HL-60/S4 (cell line): ENCODE measurements around the gene SERBP1.
"Not testable (repeated sequence)": the region's sequence is repeated elsewhere in the genome, so short reads cannot be mapped to it uniquely, and the experiment has no call there.

Source experiments
- in situ Hi-C: fragments of 300-500 bp; cut with MboI; formaldehyde crosslinking; loops from 2 replicates; pipeline ENCODE4 v1.14.3; 2022; ENCODE audit warnings: low sequenced_read_pairs

SERBP1 gene

GRCh38 chr1:67408148-67408547, 22.1 kb downstream of the SERBP1 start:
- in situ Hi-C loops: no loop called here

GRCh38 chr1:67407498-67407897, 22.7 kb downstream of the SERBP1 start:
- in situ Hi-C loops: no loop called here

- in situ Hi-C loops: no loop called here
These were observed 24.5 kb downstream of the SERBP1 start for GRCh38 chr1:67405473-67406245.

- in situ Hi-C loops: no loop called here
These were observed 26.0 kb downstream of the SERBP1 start for GRCh38 chr1:67404212-67404620.

GRCh38 chr1:67401443-67401842, 28.8 kb downstream of the SERBP1 start:
- in situ Hi-C loops: no loop called here

- in situ Hi-C loops: not testable (repeated sequence)
These were observed 30.0 kb downstream of the SERBP1 start for GRCh38 chr1:67400029-67400786.

- in situ Hi-C loops: no loop called here
These were observed 30.8 kb downstream of the SERBP1 start for GRCh38 chr1:67399199-67399993.

- in situ Hi-C loops: no loop called here
These were observed 35.7 kb downstream of the SERBP1 start for GRCh38 chr1:67394548-67394947.

- in situ Hi-C loops: no loop called here
These were observed 36.5 kb downstream of the SERBP1 start for GRCh38 chr1:67393737-67394136.

GRCh38 chr1:67393240-67393639, 37.0 kb downstream of the SERBP1 start:
- in situ Hi-C loops: no loop called here

- in situ Hi-C loops: no loop called here
These were observed 39.9 kb downstream of the SERBP1 start for GRCh38 chr1:67390041-67390887.

- in situ Hi-C loops: no loop called here
These were observed 46.1 kb downstream of the SERBP1 start for GRCh38 chr1:67383999-67384638.

GRCh38 chr1:67382292-67382691, 47.9 kb downstream of the SERBP1 start:
- in situ Hi-C loops: no loop called here

- in situ Hi-C loops: no loop called here
These were observed 49.0 kb downstream of the SERBP1 start for GRCh38 chr1:67381154-67381553.

GRCh38 chr1:67377253-67377652, 52.9 kb downstream of the SERBP1 start:
- in situ Hi-C loops: no loop called here

GRCh38 chr1:67376381-67376780, 53.8 kb downstream of the SERBP1 start:
- in situ Hi-C loops: no loop called here

GRCh38 chr1:67372898-67373297, 57.3 kb downstream of the SERBP1 start:
- in situ Hi-C loops: no loop called here

GRCh38 chr1:67372136-67372535, 58.1 kb downstream of the SERBP1 start:
- in situ Hi-C loops: no loop called here

GRCh38 chr1:67371681-67372080, 58.5 kb downstream of the SERBP1 start:
- in situ Hi-C loops: no loop called here

- in situ Hi-C loops: no loop called here
These were observed 59.2 kb downstream of the SERBP1 start for GRCh38 chr1:67371043-67371442.
